HG02938 (cell line): ENCODE measurements around the gene FAM163B.

Experiments used
- ATAC-seq: cut with Tn5 transposase; IDR thresholded peaks from one replicate; pipeline ENCODE4 v1.9.1; 2021; ENCODE audit warnings: mild to moderate bottlenecking, moderate library complexity; ENCODE audit not compliant: unreplicated experiment

The FAM163B gene

GRCh38 chr9:133532937-133533668 lies 76.1 kb downstream of the FAM163B start:
- no peak for ATAC-seq

GRCh38 chr9:133531293-133531692 lies 77.9 kb downstream of the FAM163B start:
- ATAC-seq = no peak

- no peak for ATAC-seq
Measured at GRCh38 chr9:133529874-133530273, 79.3 kb downstream of the FAM163B start.

- ATAC-seq = no peak
Measured at GRCh38 chr9:133529457-133529856, 79.7 kb downstream of the FAM163B start.

- no peak for ATAC-seq
Measured at GRCh38 chr9:133528876-133529241, 80.3 kb downstream of the FAM163B start.

GRCh38 chr9:133528001-133528875 lies 81.0 kb downstream of the FAM163B start:
- no peak for ATAC-seq

- ATAC-seq = no peak
Measured at GRCh38 chr9:133527444-133527920, 81.7 kb downstream of the FAM163B start.
